GM18909 (cell line): ENCODE measurements around the gene COMMD3.

ENCODE experiments used
- ATAC-seq: cut with Tn5 transposase; IDR thresholded peaks from one replicate; pipeline ENCODE4 v1.9.1; 2021; ENCODE audit warnings: mild to moderate bottlenecking; ENCODE audit not compliant: unreplicated experiment, poor library complexity

COMMD3 gene

DNA sequence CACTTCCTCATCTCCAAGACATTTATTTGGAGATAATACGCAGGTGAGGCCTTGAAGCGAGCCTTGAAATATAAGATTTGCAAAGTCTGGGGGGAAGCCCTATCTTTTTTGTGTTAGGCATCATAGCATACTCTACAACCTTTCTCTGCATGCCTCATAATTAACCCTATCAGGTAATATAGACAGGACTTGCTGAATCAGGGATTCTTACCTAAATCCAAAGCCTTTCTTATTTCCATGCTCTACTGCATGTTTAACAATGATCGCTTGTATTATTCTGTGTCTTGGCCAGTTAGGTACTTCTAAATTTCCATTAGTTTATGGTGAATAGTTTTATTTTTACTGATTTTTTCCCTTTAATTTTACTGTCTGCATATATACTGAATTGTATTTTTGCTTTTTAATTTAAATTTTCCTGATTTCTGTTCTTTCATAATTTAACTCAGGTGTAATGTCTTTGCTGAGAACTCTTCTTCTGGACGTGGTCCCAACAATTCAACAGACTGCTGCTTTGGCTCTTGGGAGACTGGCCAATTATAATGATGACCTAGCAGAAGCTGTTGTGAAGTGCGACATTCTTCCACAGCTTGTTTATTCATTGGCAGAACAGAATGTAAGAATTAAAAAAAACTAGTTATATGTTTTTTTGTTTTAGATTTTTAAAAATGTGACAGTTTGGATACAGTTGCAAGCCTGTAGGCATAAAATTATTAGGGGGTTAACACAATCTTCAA, 48.4 kb downstream of the COMMD3 start:
- ATAC-seq, result no peak

DNA sequence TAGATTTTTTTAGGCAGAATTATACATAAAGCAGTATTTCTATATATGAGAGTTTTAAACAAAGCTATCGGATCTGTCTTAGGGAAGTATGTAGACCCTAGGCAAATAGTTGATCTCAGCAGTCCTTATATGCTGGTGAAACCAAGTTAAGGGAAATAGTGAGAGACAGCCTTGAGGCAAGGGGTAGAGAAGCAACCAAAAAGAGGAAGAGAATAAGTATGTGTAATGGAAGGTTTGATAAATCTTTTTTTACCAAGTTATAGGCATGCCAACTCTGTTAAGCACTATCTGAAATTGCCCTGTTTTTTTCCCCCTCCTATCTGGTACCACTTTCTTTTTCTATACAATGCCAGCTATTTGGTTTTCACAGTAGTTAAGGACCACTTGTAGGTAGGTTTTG, 49.0 kb downstream of the COMMD3 start:
- peak; percentile 65 for ATAC-seq

DNA sequence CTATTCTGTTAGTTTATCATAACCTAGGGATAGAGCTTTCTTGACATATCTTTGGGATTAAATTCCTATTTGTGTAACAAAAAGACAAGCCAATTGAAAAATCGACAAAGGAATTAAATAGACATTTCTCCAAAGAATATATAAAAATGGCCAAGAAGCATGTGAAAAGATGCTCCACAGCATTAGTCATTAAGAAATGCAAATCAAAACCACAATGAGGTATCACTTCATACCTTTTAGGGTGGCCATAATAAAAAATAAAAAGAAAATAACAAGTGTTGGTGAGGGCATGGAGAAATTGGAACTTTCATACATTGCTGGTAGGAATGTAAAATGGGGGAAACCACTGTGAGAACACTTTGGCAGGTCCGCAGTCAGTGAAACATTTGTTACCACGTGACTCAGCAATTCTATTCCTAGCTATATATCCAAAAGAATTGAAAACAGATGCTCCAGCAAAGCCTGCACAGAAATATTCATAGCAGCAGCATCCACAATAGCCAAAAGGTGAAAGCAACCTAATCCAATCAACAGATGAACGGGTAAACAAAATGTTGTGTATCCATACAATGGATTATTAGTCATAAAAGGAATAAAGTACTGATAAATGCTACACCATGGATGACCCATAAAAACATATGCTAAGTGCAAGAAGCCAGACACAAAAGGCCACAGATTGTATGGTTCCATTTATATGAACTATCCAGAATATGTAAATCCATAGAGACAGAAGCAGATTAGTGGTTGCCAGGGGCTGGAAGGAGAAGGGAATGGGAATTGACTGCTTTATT, 49.7 kb downstream of the COMMD3 start:
- no peak for ATAC-seq

DNA sequence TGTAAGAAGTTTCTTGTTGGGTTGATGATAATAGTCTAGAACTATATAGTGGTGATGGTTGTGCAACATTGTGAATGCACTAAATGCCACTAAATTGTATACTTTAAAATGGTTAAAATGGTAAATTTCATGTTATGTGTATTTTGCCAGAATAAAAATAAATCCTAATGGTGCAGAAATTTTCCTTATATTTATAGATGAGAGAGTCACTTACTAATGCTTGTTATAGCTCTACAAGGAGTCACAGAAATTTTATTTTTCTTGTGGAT, 50.2 kb downstream of the COMMD3 start:
- no peak for ATAC-seq

DNA sequence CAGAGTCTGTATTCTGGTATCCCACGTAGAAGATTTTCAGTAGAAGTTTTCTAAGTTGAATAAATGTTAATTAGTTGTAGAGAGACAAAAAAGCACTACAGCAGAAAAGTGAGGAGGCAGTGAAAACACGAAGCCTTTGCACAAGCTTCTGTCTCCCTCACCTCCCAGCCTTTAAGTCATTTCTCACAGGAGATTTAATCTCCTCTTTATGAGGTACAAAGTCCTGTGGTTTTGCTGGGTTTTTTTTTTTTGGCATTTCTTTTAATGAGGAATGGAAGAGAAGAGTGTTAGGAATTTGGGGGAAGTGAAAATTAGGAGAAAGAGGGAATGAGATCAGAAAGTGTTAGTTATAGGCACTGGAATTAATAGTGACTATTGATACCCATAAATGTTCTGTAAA, 50.6 kb downstream of the COMMD3 start:
- no peak for ATAC-seq

DNA sequence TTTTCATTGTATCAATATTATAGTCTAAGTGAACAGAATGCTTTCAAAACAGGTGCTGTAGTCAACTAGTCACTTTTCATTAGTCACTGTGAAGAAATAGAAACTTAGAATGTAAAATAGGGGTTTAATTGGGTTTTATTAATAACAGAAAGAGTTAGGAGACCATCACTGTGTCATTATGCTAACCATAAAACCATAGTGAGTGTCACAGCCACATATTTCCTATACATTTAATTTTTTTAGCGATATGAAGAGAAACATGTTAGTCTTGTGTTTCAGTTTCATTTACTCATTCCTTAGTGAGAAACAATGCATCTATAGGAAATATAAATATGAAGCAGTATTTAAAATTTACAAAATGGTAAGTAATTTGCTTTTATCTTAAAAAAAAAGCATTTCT, 51.3 kb downstream of the COMMD3 start:
- no peak for ATAC-seq

DNA sequence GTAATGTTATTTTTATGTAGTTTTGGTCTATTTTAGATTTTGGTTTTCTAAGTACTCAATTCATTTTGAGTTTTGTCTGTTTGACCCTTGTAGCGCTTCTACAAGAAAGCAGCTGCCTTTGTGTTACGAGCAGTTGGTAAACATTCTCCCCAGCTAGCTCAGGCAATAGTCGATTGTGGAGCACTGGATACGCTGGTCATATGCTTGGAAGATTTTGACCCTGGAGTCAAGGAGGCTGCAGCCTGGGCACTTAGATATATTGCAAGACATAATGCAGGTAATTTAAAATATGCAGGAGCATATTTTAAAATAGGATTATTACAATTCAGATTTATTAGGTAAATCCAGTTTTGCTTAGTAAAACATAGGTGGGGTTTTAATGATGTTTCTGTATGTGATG, 52.2 kb downstream of the COMMD3 start:
- ATAC-seq, result no peak

DNA sequence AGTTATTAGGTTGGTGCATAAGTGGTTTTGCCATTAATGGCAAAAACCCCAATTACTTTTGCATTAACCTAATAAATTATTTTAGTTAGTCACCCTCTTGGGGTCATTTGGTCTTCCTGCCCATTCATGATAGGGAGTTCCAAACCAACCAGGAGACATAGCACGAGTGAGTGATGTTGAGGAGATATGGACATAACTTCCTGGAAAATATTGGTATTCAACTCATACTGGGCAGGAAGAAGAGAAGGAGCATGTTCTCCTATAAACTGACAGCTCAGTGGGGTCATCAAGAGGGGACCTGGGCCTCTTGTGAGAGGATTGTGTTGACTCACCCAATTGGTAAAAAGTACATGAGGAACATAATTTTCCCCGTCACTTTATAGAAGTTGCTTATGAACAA, 52.8 kb downstream of the COMMD3 start:
- ATAC-seq, result no peak

DNA sequence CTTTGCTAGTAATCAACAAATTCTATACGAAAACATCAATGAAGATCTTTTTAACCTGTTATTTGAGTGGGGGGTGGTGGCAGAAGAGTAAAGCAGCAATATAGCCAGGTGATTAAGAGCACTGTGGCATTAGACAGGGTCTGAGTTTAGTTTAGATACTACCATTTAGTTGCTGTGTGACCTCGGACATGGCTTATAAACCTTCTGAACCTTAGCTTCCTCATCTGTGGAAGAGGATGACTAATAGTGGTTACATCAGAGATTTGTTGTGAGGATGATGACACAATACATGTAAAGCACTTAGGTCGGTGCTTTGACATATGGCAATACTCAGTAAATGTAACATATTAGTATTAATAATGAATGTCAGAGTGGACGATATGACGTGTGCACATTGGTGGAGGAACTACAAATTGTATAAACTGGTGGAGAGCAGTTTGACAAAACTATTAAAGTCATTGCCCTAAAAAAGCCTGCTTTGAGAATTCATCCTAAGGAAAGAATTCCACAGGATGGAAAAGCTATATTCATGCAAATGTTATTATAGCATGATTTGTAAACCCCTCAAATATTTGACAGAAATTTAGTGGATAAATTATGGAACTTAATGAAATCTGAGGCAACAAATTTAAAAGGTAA, 53.4 kb downstream of the COMMD3 start:
- ATAC-seq, result peak; percentile 53
